WTC11 (cell line): ENCODE measurements around the gene KEL.

ENCODE experiments used
- CBFB ChIP-seq: sonication (generic); formaldehyde crosslinking; IDR thresholded peaks from 2 replicates; pipeline ENCODE4 v1.8.1; 2022; ENCODE audit warnings: mild to moderate bottlenecking, low read depth, missing genetic modification reagents
- TCF7 ChIP-seq: sonication (generic); formaldehyde crosslinking; IDR thresholded peaks from 2 replicates; pipeline ENCODE4 v1.8.0; 2022; ENCODE audit warnings: mild to moderate bottlenecking, low read depth, missing genetic modification reagents, moderate library complexity
- ZNF121 ChIP-seq: sonication (generic); formaldehyde crosslinking; IDR thresholded peaks from 2 replicates; pipeline ENCODE4 v1.8.0; 2023; ENCODE audit warnings: missing genetic modification reagents
- ZNF138 ChIP-seq: sonication (generic); formaldehyde crosslinking; conservative IDR thresholded peaks from 2 replicates; pipeline ENCODE4 v1.8.1; 2022; ENCODE audit warnings: mild to moderate bottlenecking, moderate library complexity, missing genetic modification reagents
- TF ChIP-seq, protein P1 (sequence below): fragments of 200-600 bp; IDR thresholded peaks from 2 replicates; pipeline ENCODE4 v1.8.0; 2022; ENCODE audit warnings: antibody characterized with exemption
- TF ChIP-seq, protein P2 (sequence below): sonication (generic); formaldehyde crosslinking; IDR thresholded peaks from 2 replicates; pipeline ENCODE4 v1.8.0; 2023; ENCODE audit warnings: missing genetic modification reagents
- TF ChIP-seq, protein P3 (sequence below): sonication (generic); formaldehyde crosslinking; IDR thresholded peaks from 2 replicates; pipeline ENCODE4 v1.8.1; 2023; ENCODE audit warnings: mild to moderate bottlenecking, missing genetic modification reagents, moderate library complexity
- TF ChIP-seq, protein P4 (sequence below): sonication (generic); formaldehyde crosslinking; IDR thresholded peaks from 2 replicates; pipeline ENCODE4 v1.8.1; 2022; ENCODE audit warnings: low read depth, mild to moderate bottlenecking, moderate library complexity, missing genetic modification reagents, borderline replicate concordance

DNA sequence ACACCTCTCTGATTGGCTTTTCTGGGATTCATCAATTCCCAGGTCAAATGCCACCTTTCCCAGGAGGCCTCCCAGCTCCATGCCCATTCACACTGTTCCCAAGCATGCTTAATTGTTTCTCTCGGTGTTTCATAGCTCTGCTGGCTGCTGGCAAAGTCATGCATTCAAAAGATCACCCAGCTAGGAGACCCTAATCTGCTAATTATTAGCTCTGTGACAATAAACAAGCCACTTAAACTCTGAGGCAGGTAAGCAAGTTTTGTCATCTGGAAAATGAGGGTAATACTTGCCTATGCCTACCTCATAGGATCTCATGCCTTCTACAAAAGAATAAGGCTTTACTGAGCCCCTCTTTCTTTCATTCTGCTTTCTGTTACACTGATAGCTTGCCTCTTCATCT, 828 bp upstream of the KEL start:
- TF ChIP-seq, protein P1, sequence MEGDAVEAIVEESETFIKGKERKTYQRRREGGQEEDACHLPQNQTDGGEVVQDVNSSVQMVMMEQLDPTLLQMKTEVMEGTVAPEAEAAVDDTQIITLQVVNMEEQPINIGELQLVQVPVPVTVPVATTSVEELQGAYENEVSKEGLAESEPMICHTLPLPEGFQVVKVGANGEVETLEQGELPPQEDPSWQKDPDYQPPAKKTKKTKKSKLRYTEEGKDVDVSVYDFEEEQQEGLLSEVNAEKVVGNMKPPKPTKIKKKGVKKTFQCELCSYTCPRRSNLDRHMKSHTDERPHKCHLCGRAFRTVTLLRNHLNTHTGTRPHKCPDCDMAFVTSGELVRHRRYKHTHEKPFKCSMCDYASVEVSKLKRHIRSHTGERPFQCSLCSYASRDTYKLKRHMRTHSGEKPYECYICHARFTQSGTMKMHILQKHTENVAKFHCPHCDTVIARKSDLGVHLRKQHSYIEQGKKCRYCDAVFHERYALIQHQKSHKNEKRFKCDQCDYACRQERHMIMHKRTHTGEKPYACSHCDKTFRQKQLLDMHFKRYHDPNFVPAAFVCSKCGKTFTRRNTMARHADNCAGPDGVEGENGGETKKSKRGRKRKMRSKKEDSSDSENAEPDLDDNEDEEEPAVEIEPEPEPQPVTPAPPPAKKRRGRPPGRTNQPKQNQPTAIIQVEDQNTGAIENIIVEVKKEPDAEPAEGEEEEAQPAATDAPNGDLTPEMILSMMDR, result no peak
- TF ChIP-seq, protein P2, sequence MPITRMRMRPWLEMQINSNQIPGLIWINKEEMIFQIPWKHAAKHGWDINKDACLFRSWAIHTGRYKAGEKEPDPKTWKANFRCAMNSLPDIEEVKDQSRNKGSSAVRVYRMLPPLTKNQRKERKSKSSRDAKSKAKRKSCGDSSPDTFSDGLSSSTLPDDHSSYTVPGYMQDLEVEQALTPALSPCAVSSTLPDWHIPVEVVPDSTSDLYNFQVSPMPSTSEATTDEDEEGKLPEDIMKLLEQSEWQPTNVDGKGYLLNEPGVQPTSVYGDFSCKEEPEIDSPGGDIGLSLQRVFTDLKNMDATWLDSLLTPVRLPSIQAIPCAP (CRISPR knock-in tag), result no peak
- no peak for TF ChIP-seq CBFB (CRISPR knock-in tag)
- TF ChIP-seq, protein P3, sequence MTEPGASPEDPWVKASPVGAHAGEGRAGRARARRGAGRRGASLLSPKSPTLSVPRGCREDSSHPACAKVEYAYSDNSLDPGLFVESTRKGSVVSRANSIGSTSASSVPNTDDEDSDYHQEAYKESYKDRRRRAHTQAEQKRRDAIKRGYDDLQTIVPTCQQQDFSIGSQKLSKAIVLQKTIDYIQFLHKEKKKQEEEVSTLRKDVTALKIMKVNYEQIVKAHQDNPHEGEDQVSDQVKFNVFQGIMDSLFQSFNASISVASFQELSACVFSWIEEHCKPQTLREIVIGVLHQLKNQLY, result no peak
- TF ChIP-seq, protein P4, sequence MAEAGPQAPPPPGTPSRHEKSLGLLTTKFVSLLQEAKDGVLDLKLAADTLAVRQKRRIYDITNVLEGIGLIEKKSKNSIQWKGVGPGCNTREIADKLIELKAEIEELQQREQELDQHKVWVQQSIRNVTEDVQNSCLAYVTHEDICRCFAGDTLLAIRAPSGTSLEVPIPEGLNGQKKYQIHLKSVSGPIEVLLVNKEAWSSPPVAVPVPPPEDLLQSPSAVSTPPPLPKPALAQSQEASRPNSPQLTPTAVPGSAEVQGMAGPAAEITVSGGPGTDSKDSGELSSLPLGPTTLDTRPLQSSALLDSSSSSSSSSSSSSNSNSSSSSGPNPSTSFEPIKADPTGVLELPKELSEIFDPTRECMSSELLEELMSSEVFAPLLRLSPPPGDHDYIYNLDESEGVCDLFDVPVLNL, result no peak
- TF ChIP-seq ZNF138 (CRISPR knock-in tag), result no peak
- no peak for TF ChIP-seq ZNF121
- TF ChIP-seq TCF7 (CRISPR knock-in tag), result no peak
